ENCODE data around the gene POLR3H.

Gene POLR3H

GRCh38 chr22:41512421-41513194 is 31.7 kb downstream of the POLR3H start:
- no peak for DNase-seq
- peaks cover 35% of the 10 kb centered on the region for H3K79me2 ChIP-seq (ENCODE audit: low read length)
- TF ChIP-seq CTCF (IDR thresholded peaks at IDR 0.05; ENCODE audit: low read length) = no peak
- TF ChIP-seq EZH2 (optimal IDR thresholded peaks at IDR 0.05; ENCODE audit: low read depth, low read length) = no peak
- H3K9me3 ChIP-seq (replicated peaks; ENCODE audit: insufficient read depth, low read length) = no peaks in the 10 kb centered on the region
- H3K4me2 ChIP-seq (ENCODE audit: low read depth, low read length) = no peak overlapping the region
- no peaks in the 10 kb centered on the region for H4K20me1 ChIP-seq (ENCODE audit: insufficient read depth, low read length)
- no peaks in the 10 kb centered on the region for H3K27me3 ChIP-seq (replicated peaks; ENCODE audit: insufficient read depth, low read length)
- no peak overlapping the region for H3K4me3 ChIP-seq (ENCODE audit: low read length)
- H3K27ac ChIP-seq (ENCODE audit: low read length) = no peak overlapping the region
- H3K4me1 ChIP-seq (ENCODE audit: low read length) = no peaks in the 10 kb centered on the region
- 0 out of 2 replicates have a peak, but pooled peaks cover 3% of the 10 kb centered on the region for H3K36me3 ChIP-seq (replicated peaks; ENCODE audit: insufficient read depth, low read length)
- H3K9me2 ChIP-seq (replicated peaks; ENCODE audit: insufficient read depth, low read length) = no peaks in the 10 kb centered on the region
- H3F3A ChIP-seq (ENCODE audit: insufficient read depth, low read length) = no peaks in the 10 kb centered on the region
- no peak overlapping the region for H2AFZ ChIP-seq (ENCODE audit: low read length)
- no peak overlapping the region for H3K9ac ChIP-seq (ENCODE audit: low read length)

DNA sequence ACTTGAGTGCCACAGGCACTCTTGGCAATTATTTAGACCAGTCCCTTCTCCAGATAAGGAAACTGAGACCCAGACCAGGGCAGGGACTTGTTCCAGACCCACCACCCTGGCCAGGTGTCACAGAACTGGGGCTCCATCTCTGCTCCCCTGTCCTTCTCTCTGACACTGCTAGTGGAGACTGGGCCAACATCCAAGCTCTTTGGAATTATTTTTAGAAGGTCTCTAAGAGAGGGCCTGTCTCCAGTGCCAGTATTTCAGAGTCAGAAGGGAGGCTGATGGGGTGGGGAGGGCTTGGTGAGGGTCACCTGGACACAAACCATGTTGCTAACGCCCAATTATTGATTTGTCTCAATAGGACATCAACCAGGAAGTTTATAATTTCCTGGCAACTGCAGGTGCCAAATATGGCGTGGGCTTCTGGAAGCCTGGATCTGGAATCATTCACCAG is 32.7 kb downstream of the POLR3H start:
- H3K9me2 ChIP-seq (replicated peaks; ENCODE audit: insufficient read depth, low read length) = no peaks in the 10 kb centered on the region
- H3K4me1 ChIP-seq (ENCODE audit: low read length) = no peaks in the 10 kb centered on the region
- 0 out of 2 replicates have a peak, but pooled peaks cover 7% of the 10 kb centered on the region for H4K20me1 ChIP-seq (ENCODE audit: insufficient read depth, low read length)
- H3F3A ChIP-seq (ENCODE audit: insufficient read depth, low read length) = no peaks in the 10 kb centered on the region
- H3K36me3 ChIP-seq (replicated peaks; ENCODE audit: insufficient read depth, low read length) = peaks cover 3% of the 10 kb centered on the region; the same call in 1 of the 2 replicates
- no peak overlapping the region for H2AFZ ChIP-seq (ENCODE audit: low read length)
- H3K79me2 ChIP-seq (ENCODE audit: low read length) = peaks cover 45% of the 10 kb centered on the region
- no peaks in the 10 kb centered on the region for H3K9me3 ChIP-seq (replicated peaks; ENCODE audit: insufficient read depth, low read length)
- no peak for DNase-seq
- H3K4me2 ChIP-seq (ENCODE audit: low read depth, low read length) = no peak overlapping the region
- no peak overlapping the region for H3K9ac ChIP-seq (ENCODE audit: low read length)
- TF ChIP-seq EZH2 (optimal IDR thresholded peaks at IDR 0.05; ENCODE audit: low read depth, low read length) (no peak), CTCF (IDR thresholded peaks at IDR 0.05; ENCODE audit: low read length) (no peak), EZH2phosphoT487 (IDR thresholded peaks at IDR 0.05; ENCODE audit: low read length) (no peak)
- no peak overlapping the region for H3K27ac ChIP-seq (ENCODE audit: low read length)
- no peak overlapping the region for H3K4me3 ChIP-seq (ENCODE audit: low read length)
- H3K27me3 ChIP-seq (replicated peaks; ENCODE audit: insufficient read depth, low read length) = no peaks in the 10 kb centered on the region

GRCh38 chr22:41508770-41509170 is 35.5 kb downstream of the POLR3H start:
- peaks cover 66% of the 10 kb centered on the region for H3K79me2 ChIP-seq (ENCODE audit: low read length)
- H3K27ac ChIP-seq (ENCODE audit: low read length) = no peak overlapping the region
- 0 out of 2 replicates have a peak, but pooled peaks cover 8% of the 10 kb centered on the region for H4K20me1 ChIP-seq (ENCODE audit: insufficient read depth, low read length)
- no peaks in the 10 kb centered on the region for H3K9me2 ChIP-seq (replicated peaks; ENCODE audit: insufficient read depth, low read length)
- no peaks in the 10 kb centered on the region for H3K27me3 ChIP-seq (replicated peaks; ENCODE audit: insufficient read depth, low read length)
- no peak overlapping the region for H3K4me3 ChIP-seq (ENCODE audit: low read length)
- no peaks in the 10 kb centered on the region for H3K4me1 ChIP-seq (ENCODE audit: low read length)
- no peak overlapping the region for H2AFZ ChIP-seq (ENCODE audit: low read length)
- H3K9me3 ChIP-seq (replicated peaks; ENCODE audit: insufficient read depth, low read length) = no peaks in the 10 kb centered on the region
- peaks cover 3% of the 10 kb centered on the region for H3K36me3 ChIP-seq (replicated peaks; ENCODE audit: insufficient read depth, low read length)
- H3K4me2 ChIP-seq (ENCODE audit: low read depth, low read length) = no peak overlapping the region
- H3K9ac ChIP-seq (ENCODE audit: low read length) = no peak overlapping the region
- H3F3A ChIP-seq (ENCODE audit: insufficient read depth, low read length) = no peaks in the 10 kb centered on the region
- no peak for TF ChIP-seq CTCF (IDR thresholded peaks at IDR 0.05; ENCODE audit: low read length)
- no peak for TF ChIP-seq EZH2phosphoT487 (IDR thresholded peaks at IDR 0.05; ENCODE audit: low read length)
- TF ChIP-seq EZH2 (optimal IDR thresholded peaks at IDR 0.05; ENCODE audit: low read depth, low read length) = no peak
- DNase-seq = no peak
